ENCODE measurements around the gene COG5.

GRCh38 chr7:107526672-107527071, 37.0 kb downstream of the COG5 start:
- TF ChIP-seq, protein P1, sequence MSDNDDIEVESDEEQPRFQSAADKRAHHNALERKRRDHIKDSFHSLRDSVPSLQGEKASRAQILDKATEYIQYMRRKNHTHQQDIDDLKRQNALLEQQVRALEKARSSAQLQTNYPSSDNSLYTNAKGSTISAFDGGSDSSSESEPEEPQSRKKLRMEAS (IDR thresholded peaks at IDR 0.05; ENCODE audit: low read depth) = no peak
- TF ChIP-seq, protein P2, sequence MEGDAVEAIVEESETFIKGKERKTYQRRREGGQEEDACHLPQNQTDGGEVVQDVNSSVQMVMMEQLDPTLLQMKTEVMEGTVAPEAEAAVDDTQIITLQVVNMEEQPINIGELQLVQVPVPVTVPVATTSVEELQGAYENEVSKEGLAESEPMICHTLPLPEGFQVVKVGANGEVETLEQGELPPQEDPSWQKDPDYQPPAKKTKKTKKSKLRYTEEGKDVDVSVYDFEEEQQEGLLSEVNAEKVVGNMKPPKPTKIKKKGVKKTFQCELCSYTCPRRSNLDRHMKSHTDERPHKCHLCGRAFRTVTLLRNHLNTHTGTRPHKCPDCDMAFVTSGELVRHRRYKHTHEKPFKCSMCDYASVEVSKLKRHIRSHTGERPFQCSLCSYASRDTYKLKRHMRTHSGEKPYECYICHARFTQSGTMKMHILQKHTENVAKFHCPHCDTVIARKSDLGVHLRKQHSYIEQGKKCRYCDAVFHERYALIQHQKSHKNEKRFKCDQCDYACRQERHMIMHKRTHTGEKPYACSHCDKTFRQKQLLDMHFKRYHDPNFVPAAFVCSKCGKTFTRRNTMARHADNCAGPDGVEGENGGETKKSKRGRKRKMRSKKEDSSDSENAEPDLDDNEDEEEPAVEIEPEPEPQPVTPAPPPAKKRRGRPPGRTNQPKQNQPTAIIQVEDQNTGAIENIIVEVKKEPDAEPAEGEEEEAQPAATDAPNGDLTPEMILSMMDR (IDR thresholded peaks at IDR 0.05) = no peak
- TF ChIP-seq SIN3A (IDR thresholded peaks at IDR 0.05; ENCODE audit: borderline replicate concordance, low read depth, low read length) = no peak
- TF ChIP-seq PBX3 (IDR thresholded peaks at IDR 0.05) = no peak
- no peak for TF ChIP-seq EP300 (IDR thresholded peaks at IDR 0.05; ENCODE audit: borderline replicate concordance in 1 of 2, low read depth in 1 of 2, low read length in 1 of 2)
- no peak for TF ChIP-seq USF2 (IDR thresholded peaks at IDR 0.05; ENCODE audit: borderline replicate concordance, low read depth, low read length)
- TF ChIP-seq NFIC (IDR thresholded peaks at IDR 0.05; ENCODE audit: borderline replicate concordance) = no peak
- TF ChIP-seq GABPA (IDR thresholded peaks at IDR 0.05; ENCODE audit: low read depth) = no peak
- TF ChIP-seq, protein P3, sequence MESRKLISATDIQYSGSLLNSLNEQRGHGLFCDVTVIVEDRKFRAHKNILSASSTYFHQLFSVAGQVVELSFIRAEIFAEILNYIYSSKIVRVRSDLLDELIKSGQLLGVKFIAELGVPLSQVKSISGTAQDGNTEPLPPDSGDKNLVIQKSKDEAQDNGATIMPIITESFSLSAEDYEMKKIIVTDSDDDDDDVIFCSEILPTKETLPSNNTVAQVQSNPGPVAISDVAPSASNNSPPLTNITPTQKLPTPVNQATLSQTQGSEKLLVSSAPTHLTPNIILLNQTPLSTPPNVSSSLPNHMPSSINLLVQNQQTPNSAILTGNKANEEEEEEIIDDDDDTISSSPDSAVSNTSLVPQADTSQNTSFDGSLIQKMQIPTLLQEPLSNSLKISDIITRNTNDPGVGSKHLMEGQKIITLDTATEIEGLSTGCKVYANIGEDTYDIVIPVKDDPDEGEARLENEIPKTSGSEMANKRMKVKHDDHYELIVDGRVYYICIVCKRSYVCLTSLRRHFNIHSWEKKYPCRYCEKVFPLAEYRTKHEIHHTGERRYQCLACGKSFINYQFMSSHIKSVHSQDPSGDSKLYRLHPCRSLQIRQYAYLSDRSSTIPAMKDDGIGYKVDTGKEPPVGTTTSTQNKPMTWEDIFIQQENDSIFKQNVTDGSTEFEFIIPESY (IDR thresholded peaks at IDR 0.05; ENCODE audit: borderline replicate concordance, low read depth) = no peak
- TF ChIP-seq EZH2phosphoT487 (IDR thresholded peaks at IDR 0.05; ENCODE audit: borderline replicate concordance, low read depth) = no peak
- no peak for TF ChIP-seq CHD2 (IDR thresholded peaks at IDR 0.05; ENCODE audit: low read length, partially characterized antibody)
- no peak for TF ChIP-seq FOSL2 (IDR thresholded peaks at IDR 0.05; ENCODE audit: borderline replicate concordance, low read depth)
- TF ChIP-seq YY1 (IDR thresholded peaks at IDR 0.05; ENCODE audit: low read depth) = no peak

All from SK-N-SH (cell line).